Breast epithelium (tissue), 4 donors: ENCODE measurements around the gene MSI1. TPM values are rescaled to one million over a fixed set of nuclear protein-coding genes. Genes with fewer than 3 reads are reported as not detected.

Experiments
- DNase-seq, 2 donors: peaks; one replicate each; pipeline ENCODE4 v3.0.0-alpha.2; 2019; ENCODE audit warnings: low spot score in 2 of 2
- H3K27ac ChIP-seq, 2 donors: fragments of 200-600 bp; sonication (generic) in 1 of 2; one replicate each; pipeline ENCODE4 v1.5.1; 2016 to 2019; ENCODE audit warnings: mild to moderate bottlenecking in 1 of 2
- H3K27me3 ChIP-seq, 2 donors: fragments of 200-600 bp; sonication (generic) in 1 of 2; one replicate each; pipeline versions ENCODE4 v1.5.1 to v1.6.0; 2017 to 2019; ENCODE audit warnings: control low read depth in 1 of 2, mild to moderate bottlenecking in 1 of 2
- H3K36me3 ChIP-seq: fragments of 200-600 bp; one replicate; pipeline ENCODE4 v1.5.1; 2019
- H3K4me1 ChIP-seq, 2 donors: fragments of 200-600 bp; sonication (generic); one replicate each; pipeline ENCODE4 v1.5.1; 2016 to 2019; ENCODE audit warnings: control low read depth in 1 of 2
- H3K4me3 ChIP-seq, 3 donors: fragments of 200-600 bp; sonication (generic); 1 replicate in 2 of 3; 2 replicates in 1 of 3; pipeline ENCODE4 v1.5.1; 2016 to 2019; ENCODE audit warnings: mild to moderate bottlenecking in 3 of 3, moderate library complexity in 2 of 3
- H3K9me3 ChIP-seq, 2 donors: fragments of 200-600 bp; sonication (generic) in 1 of 2; one replicate each; pipeline ENCODE4 v1.5.1; 2016 to 2019; ENCODE audit warnings: control low read depth in 1 of 2
- POLR2A ChIP-seq: fragments of 450-650 bp; IDR thresholded peaks from one replicate; pipeline ENCODE4 v1.6.1; 2016; ENCODE audit warnings: antibody characterized with exemption, mild to moderate bottlenecking, moderate library complexity
- POLR2AphosphoS5 ChIP-seq, 3 donors: sonication (generic); formaldehyde crosslinking; IDR thresholded peaks; one replicate each; pipeline ENCODE4 v1.6.1; 2017; ENCODE audit warnings: antibody characterized with exemption in 3 of 3
- intact Hi-C: fragments of 100-400 bp; cut with DNase I; formaldehyde crosslinking; loops from one replicate; pipeline ENCODE4 v1.15.1; 2023; ENCODE audit warnings: low total_unique reads
- total RNA-seq, 3 donors: library from RNA; depleted of rRNA; stranded (reverse); fragments of >200 nt; gene quantifications; one replicate each; pipeline ENCODE4 v1.1.0, GENCODE V29; 2016
- TF ChIP-seq, protein P1 (sequence below), 3 donors: fragments of 450-650 bp; IDR thresholded peaks; one replicate each; pipeline ENCODE4 v1.5.1; 2016 to 2017; ENCODE audit warnings: antibody characterized with exemption in 3 of 3, mild to moderate bottlenecking in 3 of 3, moderate library complexity in 3 of 3

MSI1 gene
- total RNA-seq, 3 donors from 2014 or later = 0.59 to 2.0 TPM; not detected in 1

- Histone ChIP-seq H3K4me3 (no peak overlapping the region), H3K4me1 (no peaks in the 10 kb centered on the region), H3K27ac (no peak overlapping the region), H3K36me3 (no peaks in the 10 kb centered on the region), H3K27me3 (no peaks in the 10 kb centered on the region), H3K9me3 (no peaks in the 10 kb centered on the region)
- no peak for DNase-seq
- intact Hi-C loops = no loop called here
- TF ChIP-seq POLR2AphosphoS5 (IDR thresholded peaks at IDR 0.05) = no peak
- TF ChIP-seq, protein P1, sequence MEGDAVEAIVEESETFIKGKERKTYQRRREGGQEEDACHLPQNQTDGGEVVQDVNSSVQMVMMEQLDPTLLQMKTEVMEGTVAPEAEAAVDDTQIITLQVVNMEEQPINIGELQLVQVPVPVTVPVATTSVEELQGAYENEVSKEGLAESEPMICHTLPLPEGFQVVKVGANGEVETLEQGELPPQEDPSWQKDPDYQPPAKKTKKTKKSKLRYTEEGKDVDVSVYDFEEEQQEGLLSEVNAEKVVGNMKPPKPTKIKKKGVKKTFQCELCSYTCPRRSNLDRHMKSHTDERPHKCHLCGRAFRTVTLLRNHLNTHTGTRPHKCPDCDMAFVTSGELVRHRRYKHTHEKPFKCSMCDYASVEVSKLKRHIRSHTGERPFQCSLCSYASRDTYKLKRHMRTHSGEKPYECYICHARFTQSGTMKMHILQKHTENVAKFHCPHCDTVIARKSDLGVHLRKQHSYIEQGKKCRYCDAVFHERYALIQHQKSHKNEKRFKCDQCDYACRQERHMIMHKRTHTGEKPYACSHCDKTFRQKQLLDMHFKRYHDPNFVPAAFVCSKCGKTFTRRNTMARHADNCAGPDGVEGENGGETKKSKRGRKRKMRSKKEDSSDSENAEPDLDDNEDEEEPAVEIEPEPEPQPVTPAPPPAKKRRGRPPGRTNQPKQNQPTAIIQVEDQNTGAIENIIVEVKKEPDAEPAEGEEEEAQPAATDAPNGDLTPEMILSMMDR (IDR thresholded peaks at IDR 0.05) = no peak
- no peak for TF ChIP-seq POLR2A
These were observed 7.5 kb upstream of the MSI1 start for GRCh38 chr12:120376416-120376815.

- H3K4me3 ChIP-seq = no peak overlapping the region
- intact Hi-C loops = no loop called here
- H3K4me1 ChIP-seq = no peaks in the 10 kb centered on the region
- no peak overlapping the region for H3K27ac ChIP-seq
- no peaks in the 10 kb centered on the region for H3K36me3 ChIP-seq
- DNase-seq = no peak
- no peaks in the 10 kb centered on the region for H3K9me3 ChIP-seq
- peaks cover 0 to 4% of the 10 kb centered on the region in 2 donors for H3K27me3 ChIP-seq
- TF ChIP-seq POLR2AphosphoS5 (IDR thresholded peaks at IDR 0.05) (no peak), POLR2A (no peak)
- TF ChIP-seq, protein P1 (IDR thresholded peaks at IDR 0.05) = no peak
These were observed 7.0 kb upstream of the MSI1 start for GRCh38 chr12:120376009-120376408.

DNA sequence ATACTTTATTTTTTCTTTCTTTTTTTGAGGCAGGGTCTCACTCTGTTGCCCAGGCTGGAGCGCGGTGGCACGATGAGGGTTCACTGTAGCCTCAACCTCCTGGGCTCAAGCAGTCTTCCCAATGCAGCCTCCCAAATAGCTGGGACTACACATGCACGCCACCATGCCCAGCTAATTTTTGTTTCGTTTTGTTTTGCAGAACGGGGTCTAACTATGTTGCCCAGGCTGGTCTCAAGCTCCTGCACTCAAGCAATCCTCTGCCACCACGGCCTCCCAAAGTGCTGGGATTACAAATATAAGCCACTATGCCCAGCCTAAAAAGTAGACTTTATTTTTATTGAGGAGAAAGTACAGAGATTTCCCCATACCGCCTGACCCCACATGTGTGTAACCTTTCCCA lies 4.7 kb upstream of the MSI1 start:
- no peak for DNase-seq
- H3K4me3 ChIP-seq = no peak overlapping the region
- no peaks in the 10 kb centered on the region for H3K4me1 ChIP-seq
- peaks cover 0 to 10% of the 10 kb centered on the region in 2 donors for H3K27me3 ChIP-seq
- no peaks in the 10 kb centered on the region for H3K36me3 ChIP-seq
- H3K27ac ChIP-seq = no peak overlapping the region
- TF ChIP-seq POLR2A (no peak), POLR2AphosphoS5 (IDR thresholded peaks at IDR 0.05) (no peak)
- TF ChIP-seq, protein P1 (IDR thresholded peaks at IDR 0.05) = no peak
- intact Hi-C loops = loop anchor here (1.0 kb wide), 1 partner anchor 17 kb away; no protein-coding TSS in a partner anchor
- no peaks in the 10 kb centered on the region for H3K9me3 ChIP-seq

DNA sequence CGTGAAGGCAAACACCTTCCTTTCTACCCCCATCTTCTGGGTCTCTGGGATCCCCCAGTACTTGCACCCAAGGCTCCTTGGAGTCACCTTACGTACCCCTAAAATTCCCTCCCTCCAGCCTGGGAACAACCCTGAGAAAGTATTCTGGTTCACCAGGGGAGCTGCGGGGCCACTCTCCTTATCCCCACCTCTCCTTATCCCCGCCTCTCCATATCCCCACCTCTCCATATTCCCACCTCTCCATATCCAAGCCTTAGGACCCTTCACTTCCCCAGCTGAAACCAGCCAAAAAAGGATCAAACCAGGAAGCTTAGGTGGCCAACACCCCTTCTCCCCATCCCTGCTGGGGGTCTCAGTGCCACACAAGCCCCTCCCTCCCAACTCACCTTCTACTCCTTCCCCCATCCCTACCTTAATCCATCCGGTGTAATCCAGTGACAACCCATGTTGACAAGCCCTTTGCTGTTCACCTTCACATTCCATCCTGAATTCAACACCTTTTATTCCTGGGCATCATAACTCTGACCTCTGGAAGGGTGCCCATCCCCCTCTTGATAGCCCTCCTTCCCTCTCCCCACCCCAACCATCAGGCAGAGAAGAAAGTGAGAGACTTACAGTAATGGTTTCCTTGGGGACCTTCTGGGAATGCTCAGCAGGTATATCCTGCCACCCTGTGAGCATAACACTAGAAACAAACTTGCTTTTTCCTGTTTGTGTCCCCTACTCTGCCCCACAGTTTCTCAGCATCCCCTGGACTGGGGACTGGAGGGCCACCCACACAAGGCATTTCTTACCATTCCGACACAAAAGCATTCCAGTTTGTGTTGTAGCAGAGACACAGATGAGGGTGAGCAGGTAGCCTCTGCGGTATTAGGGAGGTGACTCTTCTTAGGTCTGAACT lies 1.6 kb upstream of the MSI1 start:
- Histone ChIP-seq H3K9me3 (no peaks in the 10 kb centered on the region), H3K27me3 (peaks cover 0 to 10% of the 10 kb centered on the region in 2 donors), H3K36me3 (no peaks in the 10 kb centered on the region), H3K4me1 (no peaks in the 10 kb centered on the region), H3K27ac (no peak overlapping the region), H3K4me3 (peak overlapping the region in 1 of 3 donors; percentile 88)
- TF ChIP-seq, protein P1 (IDR thresholded peaks at IDR 0.05) = no peak
- no peak for TF ChIP-seq POLR2A
- TF ChIP-seq POLR2AphosphoS5 (IDR thresholded peaks at IDR 0.05) = no peak
- no peak for DNase-seq
- intact Hi-C loops = no loop called here

DNA sequence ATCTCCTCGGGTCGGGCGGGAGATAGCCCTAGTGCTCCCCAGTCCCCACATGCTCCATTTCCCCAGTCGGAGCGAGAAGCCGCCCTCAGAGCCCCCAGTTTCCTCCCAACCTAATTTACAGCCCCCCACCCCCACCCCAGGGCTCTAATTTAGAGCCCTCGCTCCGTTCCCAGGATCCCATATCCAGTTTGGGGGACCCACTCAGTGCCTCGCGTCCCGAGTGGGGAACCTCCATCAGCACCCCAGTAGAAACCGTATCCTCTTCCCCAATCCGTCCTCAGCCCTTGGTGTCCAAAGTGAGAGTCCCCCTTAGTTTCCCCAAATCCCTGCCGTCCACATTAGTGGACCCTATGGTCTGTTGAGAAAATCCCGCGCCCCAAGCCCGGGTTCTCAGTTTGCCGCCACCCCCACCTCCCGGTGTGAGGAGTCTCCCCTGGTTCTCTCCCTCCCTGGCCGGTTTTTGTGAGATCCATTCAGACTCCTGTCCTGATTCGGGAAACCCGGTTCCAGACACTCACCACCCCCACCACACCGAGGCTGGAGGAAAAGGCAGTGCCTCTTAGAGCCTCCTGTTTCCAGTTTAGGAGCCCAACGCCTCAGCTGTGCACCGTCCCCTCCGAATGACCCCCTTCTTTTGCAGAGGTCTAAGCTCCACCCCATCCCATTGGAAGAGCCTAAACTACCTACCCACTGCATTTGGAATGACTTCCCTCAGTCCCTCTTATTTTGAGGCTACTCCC lies 809 bp upstream of the MSI1 start:
- H3K27ac ChIP-seq = no peak overlapping the region
- no peaks in the 10 kb centered on the region for H3K36me3 ChIP-seq
- peaks cover 0 to 10% of the 10 kb centered on the region in 2 donors for H3K27me3 ChIP-seq
- no peaks in the 10 kb centered on the region for H3K9me3 ChIP-seq
- intact Hi-C loops = no loop called here
- no peaks in the 10 kb centered on the region for H3K4me1 ChIP-seq
- H3K4me3 ChIP-seq = peak overlapping the region; percentile 31 to 88 (median 71)
- DNase-seq = no peak
- TF ChIP-seq, protein P1 (IDR thresholded peaks at IDR 0.05) = no peak
- TF ChIP-seq POLR2A = no peak
- no peak for TF ChIP-seq POLR2AphosphoS5 (IDR thresholded peaks at IDR 0.05)
